SU-DHL-6 (cell line): Measurements from ENCODE around the gene CASP8.

Experiments used
- H2AFZ ChIP-seq: fragments of 200-600 bp; sonication (generic); 2 replicates; pipeline ENCODE4 v1.6.1; 2014; ENCODE audit warnings: low read depth, mild to moderate bottlenecking, moderate library complexity, mixed read lengths, antibody characterized with exemption, low read length; ENCODE audit not compliant: severe bottlenecking
- H3F3A ChIP-seq: fragments of 200-600 bp; shearing (Covaris generic); 2 replicates; pipeline ENCODE4 v1.6.0; 2016; ENCODE audit warnings: antibody characterized with exemption, mild to moderate bottlenecking; ENCODE audit not compliant: insufficient read depth
- H3K27ac ChIP-seq: fragments of 200-600 bp; sonication (generic); 2 replicates; pipeline ENCODE4 v1.5.1; 2016; ENCODE audit warnings: low read depth, mild to moderate bottlenecking, low read length, moderate library complexity, mixed read lengths
- H3K27me3 ChIP-seq: fragments of 200-600 bp; sonication (generic), shearing (Covaris generic); 2 replicates; pipeline ENCODE4 v1.6.0; 2014; ENCODE audit warnings: mild to moderate bottlenecking, low read length
- H3K36me3 ChIP-seq: fragments of 200-600 bp; sonication (generic); 2 replicates; pipeline ENCODE4 v1.6.1; 2014; ENCODE audit warnings: mild to moderate bottlenecking, low read length, mixed read lengths
- H3K4me2 ChIP-seq: fragments of 300-600, 200-600 bp; shearing (Covaris generic), sonication (generic); 2 replicates; pipeline ENCODE4 v1.6.0; 2014; ENCODE audit warnings: low read length, low read depth, mild to moderate bottlenecking; ENCODE audit not compliant: poor library complexity, severe bottlenecking
- H3K4me3 ChIP-seq: fragments of 200-600 bp; sonication (generic); 2 replicates; pipeline ENCODE4 v1.5.1; 2014; ENCODE audit warnings: antibody characterized with exemption, low read length, mild to moderate bottlenecking, mixed read lengths; ENCODE audit not compliant: insufficient read depth, poor library complexity, severe bottlenecking
- H3K79me2 ChIP-seq: fragments of 200-600 bp; sonication (generic); 2 replicates; pipeline ENCODE4 v1.6.1; 2014; ENCODE audit warnings: mild to moderate bottlenecking, low read length, moderate library complexity; ENCODE audit not compliant: insufficient read depth
- H3K9ac ChIP-seq: fragments of 200-600 bp; sonication (generic); 2 replicates; pipeline ENCODE4 v1.7.0; 2014; ENCODE audit warnings: mild to moderate bottlenecking, low read length
- H3K9me2 ChIP-seq: fragments of 200-600 bp; sonication (generic); replicated peaks from 2 replicates; pipeline ENCODE4 v1.6.1; 2014; ENCODE audit warnings: low read length; ENCODE audit not compliant: insufficient read depth
- H3K9me3 ChIP-seq: fragments of 200-600 bp; sonication (generic); 2 replicates; pipeline ENCODE4 v1.6.1; 2014; ENCODE audit warnings: low read length, mixed read lengths; ENCODE audit not compliant: insufficient read depth
- H4K20me1 ChIP-seq: fragments of 200-600 bp; sonication (generic); 2 replicates; pipeline ENCODE4 v1.6.1; 2014; ENCODE audit warnings: low read depth, mild to moderate bottlenecking, antibody characterized with exemption, low read length, moderate library complexity, mixed read lengths
- CTCF ChIP-seq: fragments of 200-600 bp; sonication (generic); IDR thresholded peaks from one replicate; pipeline ENCODE4 v1.5.1; 2017; ENCODE audit warnings: antibody characterized with exemption, mild to moderate bottlenecking, low read length, moderate library complexity; ENCODE audit not compliant: insufficient read depth, poor library complexity, severe bottlenecking
- EZH2phosphoT487 ChIP-seq: fragments of 200-600 bp; sonication (generic), shearing (Covaris generic); conservative IDR thresholded peaks from 2 replicates; pipeline ENCODE4 v1.6.1; 2018; ENCODE audit warnings: mild to moderate bottlenecking, antibody characterized with exemption, low read length, moderate library complexity, mixed read lengths

Gene CASP8

GRCh38 chr2:201231781-201232466 lies 28.4 kb upstream of the CASP8 start:
- H3K36me3 ChIP-seq: no peaks in the 10 kb centered on the region
- peak overlapping the region; percentile 28; the same call in 1 of the 2 replicates for H3K9ac ChIP-seq
- H2AFZ ChIP-seq: peak overlapping the region; percentile 93
- peaks cover 19% of the 10 kb centered on the region for H3F3A ChIP-seq
- H4K20me1 ChIP-seq: no peaks in the 10 kb centered on the region
- TF ChIP-seq EZH2phosphoT487 (no peak), CTCF (peak; percentile 91)
- no peaks in the 10 kb centered on the region for H3K9me3 ChIP-seq
- no peaks in the 10 kb centered on the region for H3K9me2 ChIP-seq
- peak overlapping the region; percentile 89 for H3K4me2 ChIP-seq
- peaks cover 22% of the 10 kb centered on the region for H3K79me2 ChIP-seq
- H3K27me3 ChIP-seq: no peaks in the 10 kb centered on the region
- peak overlapping the region; percentile 20; the same call in 1 of the 2 replicates for H3K27ac ChIP-seq
- no peak overlapping the region for H3K4me3 ChIP-seq

- Histone ChIP-seq H3K9ac (peak overlapping the region; percentile 28), H4K20me1 (no peaks in the 10 kb centered on the region), H3K27ac (peak overlapping the region; percentile 75), H3F3A (peaks cover 19% of the 10 kb centered on the region), H2AFZ (peak overlapping the region; percentile 93), H3K79me2 (peaks cover 22% of the 10 kb centered on the region), H3K4me3 (peak overlapping the region; percentile 78), H3K9me2 (no peaks in the 10 kb centered on the region), H3K27me3 (no peaks in the 10 kb centered on the region), H3K4me2 (peak overlapping the region; percentile 89), H3K9me3 (no peaks in the 10 kb centered on the region), H3K36me3 (no peaks in the 10 kb centered on the region)
- TF ChIP-seq EZH2phosphoT487: no peak
- TF ChIP-seq CTCF: no peak
These were observed 27.9 kb upstream of the CASP8 start for GRCh38 chr2:201232467-201232815.

DNA sequence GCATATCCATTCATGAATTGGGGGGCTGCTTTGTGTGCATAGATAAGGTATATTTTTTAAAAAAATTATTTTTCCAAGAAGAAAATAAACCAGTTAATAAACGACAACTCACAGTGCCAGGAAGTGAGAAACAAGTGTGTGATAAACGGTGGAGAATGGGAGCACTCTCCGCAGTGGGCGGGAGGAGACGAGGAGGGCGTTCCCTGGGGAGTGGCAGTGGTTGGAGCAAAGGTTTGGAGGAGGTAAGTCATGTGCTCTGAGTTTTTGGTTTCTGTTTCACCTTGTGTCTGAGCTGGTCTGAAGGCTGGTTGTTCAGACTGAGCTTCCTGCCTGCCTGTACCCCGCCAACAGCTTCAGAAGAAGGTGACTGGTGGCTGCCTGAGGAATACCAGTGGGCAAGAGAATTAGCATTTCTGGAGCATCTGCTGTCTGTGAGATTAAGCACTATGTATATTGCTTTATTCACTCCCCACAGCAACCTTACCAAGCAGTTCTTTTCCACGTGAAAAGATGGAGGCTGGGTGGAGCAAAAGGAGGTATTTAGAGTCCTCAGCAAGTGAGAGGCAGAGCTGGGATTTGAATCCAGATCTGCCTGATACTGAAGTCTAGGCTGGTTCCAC lies 27.0 kb upstream of the CASP8 start:
- H3K9me3 ChIP-seq: no peaks in the 10 kb centered on the region
- H2AFZ ChIP-seq: peak overlapping the region; percentile 93
- peak overlapping the region; percentile 71 for H3K9ac ChIP-seq
- TF ChIP-seq EZH2phosphoT487: no peak
- no peak for TF ChIP-seq CTCF
- no peaks in the 10 kb centered on the region for H3K9me2 ChIP-seq
- H3K4me2 ChIP-seq: peak overlapping the region; percentile 89
- H3K79me2 ChIP-seq: peaks cover 22% of the 10 kb centered on the region
- H3K27me3 ChIP-seq: no peaks in the 10 kb centered on the region
- peak overlapping the region; percentile 78 for H3K4me3 ChIP-seq
- no peaks in the 10 kb centered on the region for H3K36me3 ChIP-seq
- H3K27ac ChIP-seq: peak overlapping the region; percentile 75
- H4K20me1 ChIP-seq: no peaks in the 10 kb centered on the region
- peaks cover 19% of the 10 kb centered on the region for H3F3A ChIP-seq
